GM21526 (cell line): ENCODE measurements around the gene EIF6.
"Not testable (repeated sequence)": the region's sequence is repeated elsewhere in the genome, so short reads cannot be mapped to it uniquely, and the experiment has no call there.

Source experiments
- ATAC-seq: cut with Tn5 transposase; IDR thresholded peaks from one replicate; pipeline ENCODE4 v1.9.1; 2021; ENCODE audit warnings: moderate library complexity; ENCODE audit not compliant: unreplicated experiment, low FRiP score

The EIF6 gene

GRCh38 chr20:35284267-35284991, at the start of gene EIF6:
TSS of gene EIF6 (minus strand) at chr20:35284772. CDS start at chr20:35284487, 285 bp downstream.
- ATAC-seq = no peak

GRCh38 chr20:35333606-35334005, 49.0 kb upstream of the EIF6 start:
- ATAC-seq = no peak

GRCh38 chr20:35332540-35333200, 48.1 kb upstream of the EIF6 start:
- no peak for ATAC-seq

- ATAC-seq = no peak
Measured at GRCh38 chr20:35329435-35330139, 45.0 kb upstream of the EIF6 start.

GRCh38 chr20:35328689-35329088, 44.1 kb upstream of the EIF6 start:
- no peak for ATAC-seq

- ATAC-seq = no peak
Measured at GRCh38 chr20:35328095-35328685, 43.6 kb upstream of the EIF6 start.

GRCh38 chr20:35327074-35327976, 42.8 kb upstream of the EIF6 start:
- ATAC-seq = no peak

- ATAC-seq = no peak
Measured at GRCh38 chr20:35326740-35327073, 42.1 kb upstream of the EIF6 start.

- no peak for ATAC-seq
Measured at GRCh38 chr20:35326021-35326739, 41.6 kb upstream of the EIF6 start.

GRCh38 chr20:35325401-35325800, 40.8 kb upstream of the EIF6 start:
- ATAC-seq = no peak

- ATAC-seq = no peak
Measured at GRCh38 chr20:35320396-35321126, 36.0 kb upstream of the EIF6 start.

- ATAC-seq = no peak
Measured at GRCh38 chr20:35319871-35320197, 35.3 kb upstream of the EIF6 start.

- no peak for ATAC-seq
Measured at GRCh38 chr20:35319192-35319870, 34.8 kb upstream of the EIF6 start.

- ATAC-seq = no peak
Measured at GRCh38 chr20:35318502-35319157, 34.1 kb upstream of the EIF6 start.

GRCh38 chr20:35317416-35318210, 33.0 kb upstream of the EIF6 start:
- ATAC-seq = no peak

- no peak for ATAC-seq
Measured at GRCh38 chr20:35316086-35316485, 31.5 kb upstream of the EIF6 start.

- ATAC-seq = not testable (repeated sequence)
Measured at GRCh38 chr20:35315632-35316020, 31.1 kb upstream of the EIF6 start.
